ENCODE measurements around the gene MDFIC2.

Gene MDFIC2

GRCh38 chr3:70308760-70309159 lies 3.7 kb downstream of the MDFIC2 start:
- no peaks in the 10 kb centered on the region for H3K27me3 ChIP-seq (replicated peaks; ENCODE audit: insufficient read depth, low read length)
- peak; percentile 19 for DNase-seq
- H3K9me2 ChIP-seq (replicated peaks; ENCODE audit: insufficient read depth, low read length): no peaks in the 10 kb centered on the region
- no peak overlapping the region for H3K9ac ChIP-seq (ENCODE audit: low read length)
- no peaks in the 10 kb centered on the region for H3K9me3 ChIP-seq (replicated peaks; ENCODE audit: insufficient read depth, low read length)
- H3K27ac ChIP-seq (ENCODE audit: low read length): no peak overlapping the region
- no peak overlapping the region for H3K4me3 ChIP-seq (ENCODE audit: low read length)
- no peaks in the 10 kb centered on the region for H4K20me1 ChIP-seq (ENCODE audit: insufficient read depth, low read length)
- H3K36me3 ChIP-seq (replicated peaks; ENCODE audit: insufficient read depth, low read length): no peaks in the 10 kb centered on the region
- TF ChIP-seq EZH2 (optimal IDR thresholded peaks at IDR 0.05; ENCODE audit: low read depth, low read length) (no peak), EZH2phosphoT487 (IDR thresholded peaks at IDR 0.05; ENCODE audit: low read length) (no peak)
- TF ChIP-seq, protein P1, sequence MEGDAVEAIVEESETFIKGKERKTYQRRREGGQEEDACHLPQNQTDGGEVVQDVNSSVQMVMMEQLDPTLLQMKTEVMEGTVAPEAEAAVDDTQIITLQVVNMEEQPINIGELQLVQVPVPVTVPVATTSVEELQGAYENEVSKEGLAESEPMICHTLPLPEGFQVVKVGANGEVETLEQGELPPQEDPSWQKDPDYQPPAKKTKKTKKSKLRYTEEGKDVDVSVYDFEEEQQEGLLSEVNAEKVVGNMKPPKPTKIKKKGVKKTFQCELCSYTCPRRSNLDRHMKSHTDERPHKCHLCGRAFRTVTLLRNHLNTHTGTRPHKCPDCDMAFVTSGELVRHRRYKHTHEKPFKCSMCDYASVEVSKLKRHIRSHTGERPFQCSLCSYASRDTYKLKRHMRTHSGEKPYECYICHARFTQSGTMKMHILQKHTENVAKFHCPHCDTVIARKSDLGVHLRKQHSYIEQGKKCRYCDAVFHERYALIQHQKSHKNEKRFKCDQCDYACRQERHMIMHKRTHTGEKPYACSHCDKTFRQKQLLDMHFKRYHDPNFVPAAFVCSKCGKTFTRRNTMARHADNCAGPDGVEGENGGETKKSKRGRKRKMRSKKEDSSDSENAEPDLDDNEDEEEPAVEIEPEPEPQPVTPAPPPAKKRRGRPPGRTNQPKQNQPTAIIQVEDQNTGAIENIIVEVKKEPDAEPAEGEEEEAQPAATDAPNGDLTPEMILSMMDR (IDR thresholded peaks at IDR 0.05; ENCODE audit: low read length): peak; percentile 43
- no peaks in the 10 kb centered on the region for H3K4me1 ChIP-seq (ENCODE audit: low read length)
- no peak overlapping the region for H3K4me2 ChIP-seq (ENCODE audit: low read depth, low read length)
- H3K79me2 ChIP-seq (ENCODE audit: low read length): no peaks in the 10 kb centered on the region
- H2AFZ ChIP-seq (ENCODE audit: low read length): no peak overlapping the region
- no peaks in the 10 kb centered on the region for H3F3A ChIP-seq (ENCODE audit: insufficient read depth, low read length)

- DNase-seq: no peak
- Histone ChIP-seq H3F3A (ENCODE audit: insufficient read depth, low read length) (no peaks in the 10 kb centered on the region), H3K4me1 (ENCODE audit: low read length) (no peaks in the 10 kb centered on the region), H3K79me2 (ENCODE audit: low read length) (no peaks in the 10 kb centered on the region), H3K36me3 (replicated peaks; ENCODE audit: insufficient read depth, low read length) (no peaks in the 10 kb centered on the region), H4K20me1 (ENCODE audit: insufficient read depth, low read length) (no peaks in the 10 kb centered on the region), H3K4me2 (ENCODE audit: low read depth, low read length) (no peak overlapping the region), H3K9ac (ENCODE audit: low read length) (no peak overlapping the region), H3K4me3 (ENCODE audit: low read length) (no peak overlapping the region), H3K9me2 (replicated peaks; ENCODE audit: insufficient read depth, low read length) (no peaks in the 10 kb centered on the region), H2AFZ (ENCODE audit: low read length) (no peak overlapping the region), H3K27me3 (replicated peaks; ENCODE audit: insufficient read depth, low read length) (no peaks in the 10 kb centered on the region), H3K9me3 (replicated peaks; ENCODE audit: insufficient read depth, low read length) (no peaks in the 10 kb centered on the region), H3K27ac (ENCODE audit: low read length) (no peak overlapping the region)
- TF ChIP-seq, protein P1 (IDR thresholded peaks at IDR 0.05; ENCODE audit: low read length): no peak
- no peak for TF ChIP-seq EZH2 (optimal IDR thresholded peaks at IDR 0.05; ENCODE audit: low read depth, low read length)
- TF ChIP-seq EZH2phosphoT487 (IDR thresholded peaks at IDR 0.05; ENCODE audit: low read length): no peak
Observed at GRCh38 chr3:70306736-70307135, 5.7 kb downstream of the MDFIC2 start.

DNA sequence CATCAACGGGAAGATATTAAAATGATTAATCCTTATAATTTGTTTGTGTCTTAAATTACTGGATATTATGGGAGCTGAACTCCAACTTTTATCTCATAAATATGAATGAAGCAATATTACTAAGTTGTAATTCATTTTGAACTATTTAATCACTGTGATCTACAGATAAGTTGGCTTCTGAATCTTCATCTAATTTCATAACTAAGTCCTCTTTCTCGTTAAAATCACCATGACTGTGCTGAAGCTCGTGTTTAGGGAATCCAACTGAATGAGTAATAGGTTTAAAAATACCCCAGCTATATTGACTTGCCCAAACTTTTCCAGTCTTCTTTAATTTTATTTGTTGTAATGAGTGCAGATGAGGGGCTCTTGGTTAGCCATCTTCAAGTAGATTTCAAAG lies 14.1 kb downstream of the MDFIC2 start:
- H3K9ac ChIP-seq (ENCODE audit: low read length): no peak overlapping the region
- TF ChIP-seq EZH2phosphoT487 (IDR thresholded peaks at IDR 0.05; ENCODE audit: low read length) (no peak), EZH2 (optimal IDR thresholded peaks at IDR 0.05; ENCODE audit: low read depth, low read length) (no peak)
- TF ChIP-seq, protein P1 (IDR thresholded peaks at IDR 0.05; ENCODE audit: low read length): no peak
- H3F3A ChIP-seq (ENCODE audit: insufficient read depth, low read length): no peaks in the 10 kb centered on the region
- no peaks in the 10 kb centered on the region for H3K79me2 ChIP-seq (ENCODE audit: low read length)
- H2AFZ ChIP-seq (ENCODE audit: low read length): no peak overlapping the region
- no peaks in the 10 kb centered on the region for H3K36me3 ChIP-seq (replicated peaks; ENCODE audit: insufficient read depth, low read length)
- no peak for DNase-seq
- H3K9me3 ChIP-seq (replicated peaks; ENCODE audit: insufficient read depth, low read length): no peaks in the 10 kb centered on the region
- no peak overlapping the region for H3K27ac ChIP-seq (ENCODE audit: low read length)
- H3K4me3 ChIP-seq (ENCODE audit: low read length): no peak overlapping the region
- no peak overlapping the region for H3K4me2 ChIP-seq (ENCODE audit: low read depth, low read length)
- H3K27me3 ChIP-seq (replicated peaks; ENCODE audit: insufficient read depth, low read length): no peaks in the 10 kb centered on the region
- no peaks in the 10 kb centered on the region for H3K4me1 ChIP-seq (ENCODE audit: low read length)
- no peaks in the 10 kb centered on the region for H4K20me1 ChIP-seq (ENCODE audit: insufficient read depth, low read length)
- H3K9me2 ChIP-seq (replicated peaks; ENCODE audit: insufficient read depth, low read length): no peaks in the 10 kb centered on the region

Measured in MM.1S (cell line).